GM23338 (cell line): ENCODE data around the gene NFATC2IP. TPM values are rescaled to one million over a fixed set of nuclear protein-coding genes. Genes with fewer than 3 reads are reported as not detected.

Experiments
- ATAC-seq: fragments of 200-7000 bp; cut with Tn5 transposase; 3 replicates; pipeline ENCODE4 v1.9.1; 2020
- DNase-seq: peaks from one replicate; pipeline ENCODE4 v3.0.0-alpha.2; 2015; ENCODE audit warnings: low spot score
- H2AFZ ChIP-seq: fragments of 200-600 bp; sonication (generic); 2 replicates; pipeline ENCODE4 v1.8.0; 2016; ENCODE audit warnings: antibody characterized with exemption, mild to moderate bottlenecking, moderate library complexity
- H3F3A ChIP-seq: fragments of 200-600 bp; sonication (generic); replicated peaks from 2 replicates; pipeline ENCODE4 v1.8.0; 2017; ENCODE audit warnings: antibody characterized with exemption, mixed run types, low read depth
- H3K27ac ChIP-seq: fragments of 200-600 bp; sonication (generic); 2 replicates; pipeline ENCODE4 v1.6.1; 2016; ENCODE audit warnings: low read depth
- H3K27me3 ChIP-seq: fragments of 200-600 bp; sonication (generic); 2 replicates; pipeline ENCODE4 v1.8.0; 2016; ENCODE audit warnings: mild to moderate bottlenecking, mixed run types, moderate library complexity; ENCODE audit not compliant: insufficient read depth
- H3K36me3 ChIP-seq: fragments of 200-600 bp; sonication (generic); 2 replicates; pipeline ENCODE4 v1.8.0; 2016; ENCODE audit warnings: mild to moderate bottlenecking; ENCODE audit not compliant: insufficient read depth
- H3K4me1 ChIP-seq: fragments of 200-600 bp; sonication (generic); 2 replicates; pipeline ENCODE4 v1.8.0; 2016; ENCODE audit warnings: mild to moderate bottlenecking, moderate library complexity; ENCODE audit not compliant: insufficient read depth
- H3K4me2 ChIP-seq: fragments of 200-600 bp; sonication (generic); 2 replicates; pipeline ENCODE4 v1.7.1; 2017; ENCODE audit warnings: mixed run types
- H3K4me3 ChIP-seq: fragments of 200-600 bp; sonication (generic); 2 replicates; pipeline ENCODE4 v1.6.1; 2016; ENCODE audit warnings: mixed run types
- H3K79me2 ChIP-seq: fragments of 200-600 bp; sonication (generic); replicated peaks from 2 replicates; pipeline ENCODE4 v1.8.0; 2017; ENCODE audit warnings: mild to moderate bottlenecking; ENCODE audit not compliant: insufficient read depth
- H3K9me2 ChIP-seq: fragments of 200-600 bp; sonication (generic); 2 replicates; pipeline ENCODE4 v1.8.0; 2017; ENCODE audit not compliant: insufficient read depth
- H4K20me1 ChIP-seq: fragments of 200-600 bp; sonication (generic); replicated peaks from 2 replicates; pipeline ENCODE4 v1.8.0; 2017; ENCODE audit warnings: mild to moderate bottlenecking; ENCODE audit not compliant: insufficient read depth
- H3K27ac Mint-ChIP-seq: 2 replicates; pipeline ENCODE4 v1.8.0; 2020; ENCODE audit warnings: inconsistent platforms, mild to moderate bottlenecking, moderate library complexity, mixed read lengths
- H3K27me3 Mint-ChIP-seq: 3 replicates; pipeline ENCODE4 v1.8.0; 2022; ENCODE audit warnings: low read depth, mild to moderate bottlenecking, moderate library complexity, mixed read lengths, inconsistent platforms; ENCODE audit not compliant: insufficient read depth, poor library complexity
- H3K36me3 Mint-ChIP-seq: 3 replicates; pipeline ENCODE4 v1.8.0; 2021; ENCODE audit warnings: low read depth, mild to moderate bottlenecking, inconsistent platforms, moderate library complexity, mixed read lengths
- H3K4me1 Mint-ChIP-seq: 3 replicates; pipeline ENCODE4 v1.8.0; 2020; ENCODE audit warnings: mild to moderate bottlenecking, inconsistent platforms, mixed read lengths
- H3K4me3 Mint-ChIP-seq: 3 replicates; pipeline ENCODE4 v1.8.0; 2021; ENCODE audit warnings: moderate library complexity, mild to moderate bottlenecking, inconsistent platforms, mixed read lengths
- H3K9me3 Mint-ChIP-seq: 3 replicates; pipeline ENCODE4 v1.8.0; 2020; ENCODE audit warnings: moderate library complexity, mild to moderate bottlenecking, inconsistent platforms, mixed read lengths
- CREB1 ChIP-seq: fragments of 250-450 bp; sonication (Bioruptor Pico); IDR thresholded peaks from 2 replicates; pipeline ENCODE4 v1.5.0; 2020; ENCODE audit warnings: low read depth, mild to moderate bottlenecking, moderate library complexity
- EZH2 ChIP-seq: fragments of 200-600 bp; sonication (generic); IDR thresholded peaks from one replicate; pipeline ENCODE4 v1.8.0; 2017; ENCODE audit warnings: antibody characterized with exemption, mild to moderate bottlenecking, low read depth; ENCODE audit not compliant: unreplicated experiment
- EZH2phosphoT487 ChIP-seq: fragments of 200-600 bp; sonication (generic); IDR thresholded peaks from one replicate; pipeline ENCODE4 v1.8.1; 2018; ENCODE audit warnings: antibody characterized with exemption; ENCODE audit not compliant: unreplicated experiment
- JUNB ChIP-seq: IDR thresholded peaks from one replicate; pipeline ENCODE4 v1.6.1; 2016; ENCODE audit warnings: antibody characterized with exemption; ENCODE audit not compliant: unreplicated experiment
- NANOG ChIP-seq: IDR thresholded peaks from 2 replicates; pipeline ENCODE4 v1.6.1; 2016; ENCODE audit warnings: antibody characterized with exemption, borderline replicate concordance
- POLR2AphosphoS5 ChIP-seq: IDR thresholded peaks from 2 replicates; pipeline ENCODE4 v1.6.1; 2016; ENCODE audit warnings: antibody characterized with exemption, low read depth
- STAT1 ChIP-seq: IDR thresholded peaks from one replicate; pipeline ENCODE4 v1.6.1; 2016; ENCODE audit warnings: antibody characterized with exemption; ENCODE audit not compliant: unreplicated experiment
- ZNF114 ChIP-seq: fragments of 250-450 bp; sonication (Bioruptor Pico); IDR thresholded peaks from 2 replicates; pipeline ENCODE4 v1.5.0; 2020; ENCODE audit warnings: mild to moderate bottlenecking, moderate library complexity
- ZNF331 ChIP-seq: fragments of 250-450 bp; sonication (Bioruptor Pico); IDR thresholded peaks from 2 replicates; pipeline ENCODE4 v1.5.0; 2020; ENCODE audit warnings: low read depth, mild to moderate bottlenecking, moderate library complexity
- polyA plus RNA-seq: library from polyadenylated mRNA; unstranded; fragments of >200 nt; fragmentation: Nextera tagmentation; extraction: Ambion mirVana; gene quantifications from 2 replicates; pipeline ENCODE4 v1.2.1, GENCODE V29; 2016
- total RNA-seq: library from RNA; depleted of rRNA; stranded (reverse); fragments of >200 nt; shearing (Covaris generic); gene quantifications from 2 replicates; pipeline ENCODE4 v1.2.3, GENCODE V29; 2014
- TF ChIP-seq, protein P1 (sequence below): IDR thresholded peaks from one replicate; pipeline ENCODE4 v1.6.1; 2018; ENCODE audit warnings: antibody characterized with exemption; ENCODE audit not compliant: unreplicated experiment
- TF ChIP-seq, protein P2 (sequence below): IDR thresholded peaks from 2 replicates; pipeline ENCODE4 v1.6.1; 2016; ENCODE audit warnings: antibody characterized with exemption
- TF ChIP-seq, protein P3 (sequence below), 2 experiments: fragments of 200-600 bp in 1 of 2; sonication (generic) in 1 of 2; conservative IDR thresholded peaks; 2 replicates each; pipeline versions ENCODE4 v1.5.1 to v1.6.1; 2016 to 2017; ENCODE audit warnings: antibody characterized with exemption in 2 of 2, low read depth in 2 of 2, mild to moderate bottlenecking in 2 of 2, moderate library complexity in 1 of 2
- TF ChIP-seq, protein P4 (sequence below): fragments of 250-450 bp; sonication (Bioruptor Pico); IDR thresholded peaks from 2 replicates; pipeline ENCODE4 v1.5.0; 2020; ENCODE audit warnings: mild to moderate bottlenecking, moderate library complexity

Gene NFATC2IP
- total and polyA plus RNA-seq, 2 experiments from 2014 or later, result 23.5 to 65.4 TPM

DNA sequence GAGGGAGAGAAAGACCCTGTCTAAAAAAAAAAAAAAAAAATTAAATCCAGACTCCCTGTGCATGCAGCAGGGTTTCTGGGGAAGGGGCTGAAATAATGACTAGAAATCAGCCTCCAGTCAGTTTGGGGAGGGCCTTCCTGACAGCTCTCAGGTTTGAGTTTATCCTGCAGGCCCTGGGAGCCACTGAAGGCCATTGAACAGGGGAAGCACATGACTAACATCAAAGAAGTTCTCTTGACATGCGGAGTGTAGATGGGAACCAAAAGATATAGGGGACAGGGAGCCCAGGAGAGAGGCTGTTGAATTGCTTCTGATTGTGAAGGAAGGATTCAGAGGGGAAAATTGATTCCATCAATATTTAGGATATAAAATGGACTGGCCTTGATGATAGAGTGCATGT lies 22.9 kb upstream of the NFATC2IP start:
- H3K36me3 ChIP-seq, result no peaks in the 10 kb centered on the region
- H3K27ac ChIP-seq, result no peak overlapping the region
- 0 out of 2 replicates have a peak, but pooled peaks cover 4% of the 10 kb centered on the region for H3K79me2 ChIP-seq
- H3K27me3 ChIP-seq, result 0 out of 2 replicates have a peak, but pooled peaks cover 3% of the 10 kb centered on the region
- H3K4me3 ChIP-seq, result no peak overlapping the region
- ATAC-seq (no peak), DNase-seq (no peak)
- H3K9me2 ChIP-seq, result no peaks in the 10 kb centered on the region
- no peak overlapping the region for H3K4me3 Mint-ChIP-seq
- H3K27me3 Mint-ChIP-seq, result peaks cover 18% of the 10 kb centered on the region
- H3K4me1 Mint-ChIP-seq, result peaks cover 15% of the 10 kb centered on the region
- no peaks in the 10 kb centered on the region for H3K36me3 Mint-ChIP-seq
- no peaks in the 10 kb centered on the region; the same call in 1 of the 3 replicates for H3K9me3 Mint-ChIP-seq
- no peak overlapping the region for H3K27ac Mint-ChIP-seq
- no peak overlapping the region for H2AFZ ChIP-seq
- peaks cover 14% of the 10 kb centered on the region for H3K4me1 ChIP-seq
- H4K20me1 ChIP-seq, result no peaks in the 10 kb centered on the region
- no peak overlapping the region for H3K4me2 ChIP-seq
- H3F3A ChIP-seq, result peaks cover 20% of the 10 kb centered on the region
- TF ChIP-seq, protein P1, sequence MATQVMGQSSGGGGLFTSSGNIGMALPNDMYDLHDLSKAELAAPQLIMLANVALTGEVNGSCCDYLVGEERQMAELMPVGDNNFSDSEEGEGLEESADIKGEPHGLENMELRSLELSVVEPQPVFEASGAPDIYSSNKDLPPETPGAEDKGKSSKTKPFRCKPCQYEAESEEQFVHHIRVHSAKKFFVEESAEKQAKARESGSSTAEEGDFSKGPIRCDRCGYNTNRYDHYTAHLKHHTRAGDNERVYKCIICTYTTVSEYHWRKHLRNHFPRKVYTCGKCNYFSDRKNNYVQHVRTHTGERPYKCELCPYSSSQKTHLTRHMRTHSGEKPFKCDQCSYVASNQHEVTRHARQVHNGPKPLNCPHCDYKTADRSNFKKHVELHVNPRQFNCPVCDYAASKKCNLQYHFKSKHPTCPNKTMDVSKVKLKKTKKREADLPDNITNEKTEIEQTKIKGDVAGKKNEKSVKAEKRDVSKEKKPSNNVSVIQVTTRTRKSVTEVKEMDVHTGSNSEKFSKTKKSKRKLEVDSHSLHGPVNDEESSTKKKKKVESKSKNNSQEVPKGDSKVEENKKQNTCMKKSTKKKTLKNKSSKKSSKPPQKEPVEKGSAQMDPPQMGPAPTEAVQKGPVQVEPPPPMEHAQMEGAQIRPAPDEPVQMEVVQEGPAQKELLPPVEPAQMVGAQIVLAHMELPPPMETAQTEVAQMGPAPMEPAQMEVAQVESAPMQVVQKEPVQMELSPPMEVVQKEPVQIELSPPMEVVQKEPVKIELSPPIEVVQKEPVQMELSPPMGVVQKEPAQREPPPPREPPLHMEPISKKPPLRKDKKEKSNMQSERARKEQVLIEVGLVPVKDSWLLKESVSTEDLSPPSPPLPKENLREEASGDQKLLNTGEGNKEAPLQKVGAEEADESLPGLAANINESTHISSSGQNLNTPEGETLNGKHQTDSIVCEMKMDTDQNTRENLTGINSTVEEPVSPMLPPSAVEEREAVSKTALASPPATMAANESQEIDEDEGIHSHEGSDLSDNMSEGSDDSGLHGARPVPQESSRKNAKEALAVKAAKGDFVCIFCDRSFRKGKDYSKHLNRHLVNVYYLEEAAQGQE, result no peak
- TF ChIP-seq ZNF114 (no peak), STAT1 (no peak), JUNB (no peak), EZH2phosphoT487 (no peak), NANOG (no peak), ZNF331 (CRISPR knock-in tag) (no peak), EZH2 (no peak), CREB1 (no peak), POLR2AphosphoS5 (no peak)
- TF ChIP-seq, protein P2, sequence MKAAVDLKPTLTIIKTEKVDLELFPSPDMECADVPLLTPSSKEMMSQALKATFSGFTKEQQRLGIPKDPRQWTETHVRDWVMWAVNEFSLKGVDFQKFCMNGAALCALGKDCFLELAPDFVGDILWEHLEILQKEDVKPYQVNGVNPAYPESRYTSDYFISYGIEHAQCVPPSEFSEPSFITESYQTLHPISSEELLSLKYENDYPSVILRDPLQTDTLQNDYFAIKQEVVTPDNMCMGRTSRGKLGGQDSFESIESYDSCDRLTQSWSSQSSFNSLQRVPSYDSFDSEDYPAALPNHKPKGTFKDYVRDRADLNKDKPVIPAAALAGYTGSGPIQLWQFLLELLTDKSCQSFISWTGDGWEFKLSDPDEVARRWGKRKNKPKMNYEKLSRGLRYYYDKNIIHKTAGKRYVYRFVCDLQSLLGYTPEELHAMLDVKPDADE, result no peak
- TF ChIP-seq, protein P3, sequence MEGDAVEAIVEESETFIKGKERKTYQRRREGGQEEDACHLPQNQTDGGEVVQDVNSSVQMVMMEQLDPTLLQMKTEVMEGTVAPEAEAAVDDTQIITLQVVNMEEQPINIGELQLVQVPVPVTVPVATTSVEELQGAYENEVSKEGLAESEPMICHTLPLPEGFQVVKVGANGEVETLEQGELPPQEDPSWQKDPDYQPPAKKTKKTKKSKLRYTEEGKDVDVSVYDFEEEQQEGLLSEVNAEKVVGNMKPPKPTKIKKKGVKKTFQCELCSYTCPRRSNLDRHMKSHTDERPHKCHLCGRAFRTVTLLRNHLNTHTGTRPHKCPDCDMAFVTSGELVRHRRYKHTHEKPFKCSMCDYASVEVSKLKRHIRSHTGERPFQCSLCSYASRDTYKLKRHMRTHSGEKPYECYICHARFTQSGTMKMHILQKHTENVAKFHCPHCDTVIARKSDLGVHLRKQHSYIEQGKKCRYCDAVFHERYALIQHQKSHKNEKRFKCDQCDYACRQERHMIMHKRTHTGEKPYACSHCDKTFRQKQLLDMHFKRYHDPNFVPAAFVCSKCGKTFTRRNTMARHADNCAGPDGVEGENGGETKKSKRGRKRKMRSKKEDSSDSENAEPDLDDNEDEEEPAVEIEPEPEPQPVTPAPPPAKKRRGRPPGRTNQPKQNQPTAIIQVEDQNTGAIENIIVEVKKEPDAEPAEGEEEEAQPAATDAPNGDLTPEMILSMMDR (conservative IDR thresholded peaks at IDR 0.05; ENCODE audit: low read depth in 2 of 2), result no peak
- TF ChIP-seq, protein P4, sequence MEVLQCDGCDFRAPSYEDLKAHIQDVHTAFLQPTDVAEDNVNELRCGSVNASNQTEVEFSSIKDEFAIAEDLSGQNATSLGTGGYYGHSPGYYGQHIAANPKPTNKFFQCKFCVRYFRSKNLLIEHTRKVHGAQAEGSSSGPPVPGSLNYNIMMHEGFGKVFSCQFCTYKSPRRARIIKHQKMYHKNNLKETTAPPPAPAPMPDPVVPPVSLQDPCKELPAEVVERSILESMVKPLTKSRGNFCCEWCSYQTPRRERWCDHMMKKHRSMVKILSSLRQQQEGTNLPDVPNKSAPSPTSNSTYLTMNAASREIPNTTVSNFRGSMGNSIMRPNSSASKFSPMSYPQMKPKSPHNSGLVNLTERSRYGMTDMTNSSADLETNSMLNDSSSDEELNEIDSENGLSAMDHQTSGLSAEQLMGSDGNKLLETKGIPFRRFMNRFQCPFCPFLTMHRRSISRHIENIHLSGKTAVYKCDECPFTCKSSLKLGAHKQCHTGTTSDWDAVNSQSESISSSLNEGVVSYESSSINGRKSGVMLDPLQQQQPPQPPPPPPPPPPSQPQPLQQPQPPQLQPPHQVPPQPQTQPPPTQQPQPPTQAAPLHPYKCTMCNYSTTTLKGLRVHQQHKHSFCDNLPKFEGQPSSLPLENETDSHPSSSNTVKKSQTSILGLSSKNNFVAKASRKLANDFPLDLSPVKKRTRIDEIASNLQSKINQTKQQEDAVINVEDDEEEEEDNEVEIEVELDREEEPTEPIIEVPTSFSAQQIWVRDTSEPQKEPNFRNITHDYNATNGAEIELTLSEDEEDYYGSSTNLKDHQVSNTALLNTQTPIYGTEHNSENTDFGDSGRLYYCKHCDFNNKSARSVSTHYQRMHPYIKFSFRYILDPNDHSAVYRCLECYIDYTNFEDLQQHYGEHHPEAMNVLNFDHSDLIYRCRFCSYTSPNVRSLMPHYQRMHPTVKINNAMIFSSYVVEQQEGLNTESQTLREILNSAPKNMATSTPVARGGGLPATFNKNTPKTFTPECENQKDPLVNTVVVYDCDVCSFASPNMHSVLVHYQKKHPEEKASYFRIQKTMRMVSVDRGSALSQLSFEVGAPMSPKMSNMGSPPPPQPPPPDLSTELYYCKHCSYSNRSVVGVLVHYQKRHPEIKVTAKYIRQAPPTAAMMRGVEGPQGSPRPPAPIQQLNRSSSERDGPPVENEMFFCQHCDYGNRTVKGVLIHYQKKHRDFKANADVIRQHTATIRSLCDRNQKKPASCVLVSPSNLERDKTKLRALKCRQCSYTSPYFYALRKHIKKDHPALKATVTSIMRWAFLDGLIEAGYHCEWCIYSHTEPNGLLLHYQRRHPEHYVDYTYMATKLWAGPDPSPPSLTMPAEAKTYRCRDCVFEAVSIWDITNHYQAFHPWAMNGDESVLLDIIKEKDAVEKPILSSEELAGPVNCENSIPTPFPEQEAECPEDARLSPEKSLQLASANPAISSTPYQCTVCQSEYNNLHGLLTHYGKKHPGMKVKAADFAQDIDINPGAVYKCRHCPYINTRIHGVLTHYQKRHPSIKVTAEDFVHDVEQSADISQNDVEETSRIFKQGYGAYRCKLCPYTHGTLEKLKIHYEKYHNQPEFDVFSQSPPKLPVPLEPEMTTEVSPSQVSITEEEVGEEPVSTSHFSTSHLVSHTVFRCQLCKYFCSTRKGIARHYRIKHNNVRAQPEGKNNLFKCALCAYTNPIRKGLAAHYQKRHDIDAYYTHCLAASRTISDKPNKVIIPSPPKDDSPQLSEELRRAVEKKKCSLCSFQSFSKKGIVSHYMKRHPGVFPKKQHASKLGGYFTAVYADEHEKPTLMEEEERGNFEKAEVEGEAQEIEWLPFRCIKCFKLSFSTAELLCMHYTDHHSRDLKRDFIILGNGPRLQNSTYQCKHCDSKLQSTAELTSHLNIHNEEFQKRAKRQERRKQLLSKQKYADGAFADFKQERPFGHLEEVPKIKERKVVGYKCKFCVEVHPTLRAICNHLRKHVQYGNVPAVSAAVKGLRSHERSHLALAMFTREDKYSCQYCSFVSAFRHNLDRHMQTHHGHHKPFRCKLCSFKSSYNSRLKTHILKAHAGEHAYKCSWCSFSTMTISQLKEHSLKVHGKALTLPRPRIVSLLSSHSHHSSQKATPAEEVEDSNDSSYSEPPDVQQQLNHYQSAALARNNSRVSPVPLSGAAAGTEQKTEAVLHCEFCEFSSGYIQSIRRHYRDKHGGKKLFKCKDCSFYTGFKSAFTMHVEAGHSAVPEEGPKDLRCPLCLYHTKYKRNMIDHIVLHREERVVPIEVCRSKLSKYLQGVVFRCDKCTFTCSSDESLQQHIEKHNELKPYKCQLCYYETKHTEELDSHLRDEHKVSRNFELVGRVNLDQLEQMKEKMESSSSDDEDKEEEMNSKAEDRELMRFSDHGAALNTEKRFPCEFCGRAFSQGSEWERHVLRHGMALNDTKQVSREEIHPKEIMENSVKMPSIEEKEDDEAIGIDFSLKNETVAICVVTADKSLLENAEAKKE (CRISPR knock-in tag), result no peak
